Measurements from ENCODE around the gene SLC6A9.

Gene SLC6A9

DNA sequence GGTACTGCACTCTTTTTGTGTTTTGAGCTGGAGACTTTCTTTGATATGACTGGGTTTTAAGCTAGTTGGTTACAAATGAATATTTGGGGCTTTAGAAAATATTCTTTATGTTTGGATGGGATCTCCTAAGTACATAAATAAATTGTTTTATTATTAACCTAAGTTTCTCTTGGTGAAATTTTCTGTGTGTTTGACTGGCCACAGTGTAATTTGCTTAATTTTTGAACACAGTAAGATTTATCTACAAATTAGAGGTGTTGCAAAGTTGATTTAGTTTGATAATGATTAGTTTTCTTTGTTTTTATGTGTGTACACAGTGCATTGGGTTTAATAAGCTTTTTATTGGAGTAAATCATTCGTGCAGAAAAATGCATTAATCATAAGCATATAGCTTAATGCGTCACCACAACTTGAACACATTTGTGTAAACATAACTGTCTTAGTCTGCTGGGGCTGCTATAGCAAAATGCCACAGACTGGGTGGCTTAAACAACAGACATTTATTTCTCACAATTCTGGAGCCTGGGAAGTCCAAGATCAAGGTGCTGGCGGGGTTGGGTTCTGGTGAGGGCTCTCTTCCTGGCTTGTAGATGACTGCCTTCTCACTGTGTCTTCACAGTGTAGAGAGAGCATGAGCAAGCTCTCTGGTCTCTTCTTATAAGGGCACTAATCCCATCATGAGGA is 17.4 kb upstream of the SLC6A9 start:
- DNase-seq (ENCODE audit: low spot score): no peak

GRCh38 chr1:44047131-44047530 is 15.9 kb upstream of the SLC6A9 start:
- no peak for DNase-seq (ENCODE audit: low spot score)

DNA sequence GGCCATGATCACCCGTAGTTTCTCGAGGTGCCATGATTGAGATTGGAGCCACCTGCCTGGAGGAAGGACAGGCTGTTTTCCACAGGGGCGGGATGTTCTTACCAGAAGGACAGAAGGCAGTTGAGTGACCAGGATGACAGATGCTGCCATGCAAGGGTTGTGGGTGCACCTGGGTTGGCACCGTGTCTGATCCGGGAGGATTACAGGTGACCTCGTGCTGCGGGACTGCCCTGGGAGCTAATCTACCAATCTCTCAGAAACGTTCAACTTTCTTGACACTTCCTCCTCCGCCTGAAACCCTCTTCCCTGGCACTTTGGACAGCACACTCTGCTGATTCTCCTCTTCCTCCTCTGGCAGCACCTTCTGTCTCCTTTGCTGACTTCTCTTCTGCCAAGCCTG is 13.8 kb upstream of the SLC6A9 start:
- no peak for DNase-seq (ENCODE audit: low spot score)

DNA sequence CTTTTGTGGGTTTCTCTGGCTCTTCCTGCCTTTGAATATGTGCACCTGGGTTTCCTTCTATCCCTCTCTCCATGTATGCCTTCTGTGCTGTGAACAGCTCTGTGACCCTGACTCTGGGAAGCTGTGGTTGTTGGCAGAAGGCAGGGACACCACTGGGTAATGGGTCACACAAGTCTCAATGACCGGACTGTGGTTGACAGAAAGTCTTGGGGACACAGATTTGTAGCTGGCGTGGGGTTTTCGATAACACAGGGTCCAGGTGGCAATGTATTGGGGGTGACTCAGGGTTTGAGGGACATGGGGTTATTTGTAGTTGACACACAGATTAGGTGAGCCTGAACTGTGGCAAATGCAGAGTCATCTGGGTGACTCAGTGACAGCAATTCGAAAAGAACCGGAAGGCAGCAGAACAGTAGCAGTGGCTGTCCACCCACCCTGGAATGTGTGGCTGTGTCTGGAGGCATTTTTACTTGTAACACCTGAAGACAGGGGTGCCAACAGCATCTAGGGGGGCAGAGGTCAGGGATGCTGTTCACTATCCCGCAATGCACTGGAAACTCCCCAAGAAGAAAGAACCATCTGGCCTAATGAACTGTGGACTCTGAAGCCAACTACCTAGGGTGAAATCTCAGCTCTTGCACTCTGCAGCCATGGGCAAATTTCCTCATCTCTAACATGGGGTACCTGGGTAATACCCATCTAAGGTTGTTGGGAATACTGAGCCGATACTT is 13.0 kb upstream of the SLC6A9 start:
- no peak for DNase-seq (ENCODE audit: low spot score)

GRCh38 chr1:44043176-44044070 is 12.2 kb upstream of the SLC6A9 start:
- no peak for DNase-seq (ENCODE audit: low spot score)

DNA sequence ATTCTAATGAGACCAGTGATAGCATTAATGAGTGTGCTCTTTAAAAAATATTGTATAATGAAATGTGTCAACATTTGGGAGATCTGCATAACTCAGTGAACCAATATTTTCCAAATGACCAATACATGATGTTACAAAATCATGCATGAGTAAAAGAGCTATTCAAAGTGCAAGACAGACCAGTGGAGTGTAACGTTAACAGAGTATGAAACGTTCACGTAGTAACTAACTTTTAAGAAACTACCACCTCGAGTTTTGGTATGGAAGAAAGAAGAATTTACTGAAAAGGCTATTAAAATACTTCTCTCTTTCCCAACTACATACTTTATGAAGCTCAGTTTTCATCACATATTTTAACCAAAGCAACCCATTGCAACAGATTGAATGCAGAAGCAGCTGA is 9.6 kb upstream of the SLC6A9 start:
- DNase-seq (ENCODE audit: low spot score): no peak

DNA sequence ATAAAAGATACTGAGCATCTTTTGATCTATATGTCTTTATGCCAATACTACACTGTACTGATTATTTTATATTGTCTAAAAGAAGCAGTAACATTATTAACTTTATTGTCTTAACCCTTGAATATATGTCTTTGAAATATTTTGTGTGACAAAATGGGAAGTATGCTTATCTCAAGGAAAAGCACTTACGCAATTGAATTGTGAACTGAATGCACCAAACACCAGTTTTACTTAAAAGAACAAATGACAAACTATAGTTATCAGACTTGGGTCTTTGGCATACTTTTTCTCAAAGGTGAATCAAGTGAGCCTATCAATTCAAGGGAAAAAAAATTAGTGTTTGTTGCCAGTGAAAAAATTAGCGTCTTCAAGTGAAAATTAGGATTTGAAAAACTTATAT is 9.2 kb upstream of the SLC6A9 start:
- no peak for DNase-seq (ENCODE audit: low spot score)

DNA sequence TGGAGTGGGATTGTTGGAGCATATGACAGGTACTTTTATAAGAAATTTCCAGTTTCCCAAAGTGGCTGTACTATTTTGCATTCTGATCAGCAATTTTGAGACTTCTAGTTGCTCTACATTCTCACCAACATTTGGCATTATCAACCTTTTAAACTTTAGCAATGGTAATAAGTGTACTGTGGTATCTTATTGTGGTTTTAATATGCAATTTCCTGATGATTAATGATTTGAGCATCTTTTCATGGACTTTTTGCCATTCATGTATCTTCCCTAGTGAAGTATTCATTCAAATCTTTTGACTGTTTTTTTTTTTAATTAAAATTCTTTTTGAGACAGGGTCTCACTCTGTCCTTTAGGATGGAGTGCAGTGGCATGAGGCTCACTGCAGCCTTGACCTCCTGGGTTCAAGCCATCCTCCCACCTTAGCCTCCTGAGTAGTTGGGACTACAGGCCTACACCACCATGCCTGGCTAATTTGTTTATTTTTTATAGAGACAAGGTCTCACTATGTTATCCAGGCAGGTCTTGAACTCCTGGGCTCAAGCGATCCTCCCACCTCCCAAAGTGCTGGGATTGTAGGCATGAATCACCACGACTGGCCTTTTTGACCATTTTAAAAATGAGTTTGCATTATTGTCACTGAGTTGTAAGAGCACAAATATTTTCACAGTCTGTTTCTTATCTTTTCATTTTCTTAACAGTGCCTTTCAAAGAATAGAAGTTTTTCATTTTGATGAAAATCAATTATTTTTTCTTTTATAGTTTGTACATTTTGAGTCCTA is 7.8 kb upstream of the SLC6A9 start:
- DNase-seq (ENCODE audit: low spot score): no peak

- no peak for DNase-seq (ENCODE audit: low spot score)
Observed at GRCh38 chr1:44037154-44037553, 5.9 kb upstream of the SLC6A9 start.

GRCh38 chr1:44036409-44037139 is 5.3 kb upstream of the SLC6A9 start:
- DNase-seq (ENCODE audit: low spot score): peak; percentile 61

GRCh38 chr1:44035726-44036408 is 4.6 kb upstream of the SLC6A9 start:
- no peak for DNase-seq (ENCODE audit: low spot score)

DNA sequence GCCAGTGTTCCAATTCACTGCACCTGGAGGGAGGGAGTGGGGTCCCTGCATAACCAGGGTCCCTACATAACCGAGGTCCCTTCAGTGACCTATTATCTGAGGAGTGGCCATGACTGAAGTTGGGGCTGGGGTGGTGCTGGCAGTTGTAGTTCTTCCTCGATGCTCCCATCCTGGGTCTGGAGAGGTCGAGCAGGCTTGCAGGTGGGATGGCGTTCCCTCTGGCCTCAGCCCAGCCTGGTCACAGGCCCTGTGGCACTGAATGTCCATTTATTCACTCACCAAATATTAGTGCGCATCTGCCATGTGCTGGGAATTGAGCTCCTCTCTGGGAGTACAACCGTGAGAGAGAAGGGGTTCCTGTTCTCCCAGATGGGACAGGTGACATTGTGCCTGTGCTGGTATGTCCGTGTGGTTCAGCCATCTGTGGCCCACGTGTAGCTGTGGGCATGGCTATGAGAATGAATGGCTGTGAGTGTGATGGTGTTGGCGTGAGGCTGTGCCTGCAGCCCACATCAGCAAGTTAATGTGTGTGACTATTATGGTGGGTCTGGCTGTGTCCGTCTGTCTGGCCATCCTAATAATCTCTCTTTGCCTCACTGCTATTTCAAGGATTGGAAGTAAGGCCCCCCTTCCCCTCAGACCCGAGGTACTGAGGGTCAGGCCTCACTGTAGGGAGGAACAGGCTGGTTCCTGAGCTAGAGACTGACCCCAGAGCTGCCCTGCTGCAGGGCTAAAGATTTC is 3.9 kb upstream of the SLC6A9 start:
- DNase-seq (ENCODE audit: low spot score): no peak

GRCh38 chr1:44034423-44034822 is 3.2 kb upstream of the SLC6A9 start:
- DNase-seq (ENCODE audit: low spot score): no peak

GRCh38 chr1:44033756-44034155 is 2.5 kb upstream of the SLC6A9 start:
- DNase-seq (ENCODE audit: low spot score): no peak

DNA sequence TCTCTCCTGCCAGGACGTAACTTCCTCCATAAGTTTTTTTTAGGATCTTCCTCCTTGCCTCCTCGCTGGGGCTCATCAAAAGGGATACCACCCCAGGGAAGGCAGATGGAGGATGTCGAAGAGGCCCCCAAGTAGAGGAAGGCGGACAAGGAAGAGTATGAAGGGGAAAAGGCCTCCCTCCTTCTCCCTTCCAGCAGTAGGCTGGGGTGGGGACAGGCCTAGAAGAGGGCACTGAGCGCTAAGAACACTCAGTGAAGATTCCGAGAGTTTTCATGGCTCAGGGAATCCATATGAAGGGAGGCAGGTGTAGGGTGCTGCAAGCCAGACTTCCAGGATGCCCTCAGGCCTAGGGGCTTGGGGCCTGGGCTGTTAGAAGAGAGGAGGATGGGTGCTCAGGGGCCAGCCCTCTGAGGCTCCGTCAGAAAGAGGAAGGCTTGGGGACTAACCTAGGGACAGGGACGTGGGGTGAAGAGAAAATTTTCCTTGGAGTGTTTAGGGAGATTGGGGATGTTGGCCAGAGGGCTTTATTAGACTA is 1.8 kb upstream of the SLC6A9 start:
- no peak for DNase-seq (ENCODE audit: low spot score)

DNA sequence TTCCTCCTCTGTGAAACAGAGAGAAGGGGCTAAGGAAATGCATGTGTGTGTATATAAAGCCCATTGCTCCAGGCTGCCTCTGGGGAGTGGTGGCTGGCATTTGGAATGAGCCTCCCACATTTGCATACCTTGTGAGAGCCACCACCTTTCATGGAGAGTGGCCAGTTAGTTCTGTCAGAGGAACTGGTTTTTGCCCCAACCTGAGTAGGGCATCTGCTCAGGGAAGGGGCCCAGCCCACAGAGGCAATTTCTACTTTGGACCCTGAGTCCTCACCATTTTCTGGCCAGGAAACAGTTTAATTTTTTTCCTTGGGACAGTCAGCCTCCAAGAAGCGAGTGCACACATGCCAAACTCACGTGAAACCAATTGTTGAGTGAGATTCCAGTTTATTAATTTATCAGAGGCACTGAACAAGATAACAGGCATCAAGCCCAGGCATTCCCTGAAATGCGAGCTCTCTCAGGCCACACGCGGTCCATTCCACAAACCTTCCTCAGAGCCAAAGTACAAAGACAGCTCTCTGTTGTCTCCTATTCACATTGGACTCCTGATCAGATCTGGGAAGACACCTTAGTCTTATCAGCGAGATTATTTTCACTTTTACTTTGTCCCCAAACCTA is 1.0 kb upstream of the SLC6A9 start:
- no peak for DNase-seq (ENCODE audit: low spot score)

DNA sequence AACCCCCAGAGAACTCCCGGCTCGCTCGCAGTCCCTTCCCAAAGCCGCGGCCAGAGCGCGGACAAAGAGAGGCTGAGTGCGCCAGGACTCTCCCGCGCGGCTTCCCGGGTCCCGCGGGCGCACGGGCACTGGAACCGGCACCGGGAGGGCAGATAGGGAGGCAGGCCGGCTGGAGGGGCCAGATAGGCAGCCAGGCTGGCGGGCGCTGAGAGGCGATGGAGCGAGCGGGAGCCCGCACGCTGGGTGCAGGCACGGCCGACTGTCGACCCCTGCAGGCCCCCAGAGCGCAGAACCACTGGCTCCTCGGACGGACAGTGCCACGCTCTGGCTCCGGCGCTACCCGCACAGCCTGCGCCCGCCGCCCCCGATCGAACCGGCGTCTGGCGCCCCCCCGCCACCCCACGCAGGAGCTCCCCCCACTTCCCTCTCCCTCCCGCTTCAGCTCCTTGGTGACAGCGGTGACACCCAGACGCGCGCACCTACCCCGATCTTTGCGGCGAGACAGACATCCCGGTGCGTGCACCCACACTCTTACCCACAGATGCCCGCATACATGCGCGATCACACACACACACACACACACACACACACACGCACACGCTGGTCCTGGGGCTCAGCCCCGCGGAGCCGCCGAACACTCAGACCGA is 534 bp downstream of the SLC6A9 start:
- DNase-seq (ENCODE audit: low spot score): no peak

DNA sequence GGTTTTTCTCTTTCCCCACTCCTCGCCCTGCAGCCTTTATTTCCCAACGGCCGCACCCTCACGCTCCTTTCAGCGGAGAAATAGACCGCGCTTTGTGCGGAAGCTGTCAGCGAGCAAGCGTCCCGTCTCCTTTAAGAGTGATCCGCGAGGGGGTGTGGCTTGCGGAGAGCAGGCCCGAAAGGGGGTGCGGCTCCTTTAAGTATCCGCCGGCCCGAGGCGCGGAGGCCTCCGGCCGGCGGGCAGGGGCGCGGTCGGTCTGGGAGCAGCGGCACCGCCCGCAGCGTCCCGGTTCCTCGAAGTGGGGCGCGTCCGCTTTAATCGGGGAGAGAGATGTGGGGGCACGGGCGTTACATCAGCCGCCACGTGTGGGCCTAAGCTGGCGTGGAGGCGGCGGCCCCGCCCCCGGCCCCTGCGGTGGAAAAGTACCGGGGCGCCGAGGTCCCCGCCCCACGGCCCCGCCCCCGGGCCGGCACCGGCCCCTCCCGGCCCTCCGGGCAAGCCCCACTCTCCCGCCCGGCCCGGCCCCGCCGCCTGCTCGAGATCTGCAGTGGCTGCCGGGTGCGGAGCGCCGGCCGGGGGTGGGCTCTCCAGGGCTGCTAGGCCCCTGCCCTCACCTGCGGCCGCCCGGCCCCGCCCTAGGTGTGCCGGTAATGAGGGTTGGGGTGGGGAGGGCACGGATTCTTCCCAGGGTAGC is 1.2 kb downstream of the SLC6A9 start:
- DNase-seq (ENCODE audit: low spot score): peak; percentile 67
